HL-60 (cell line): ENCODE results near the gene TOX2.

ENCODE experiments used
- DNase-seq, 2 experiments: peaks; one replicate each; pipeline ENCODE4 v3.0.0-alpha.2; 2010 to 2020; ENCODE audit warnings: low read depth in 1 of 2, low spot score in 1 of 2
- H3K27ac ChIP-seq: fragments of 250-450 bp; sonication (Bioruptor Pico); replicated peaks from 2 replicates; pipeline ENCODE4 v1.5.1; 2020; ENCODE audit warnings: mild to moderate bottlenecking, moderate library complexity
- H3K27me3 ChIP-seq: fragments of 250-450 bp; sonication (Bioruptor Pico); 2 replicates; pipeline ENCODE4 v1.5.1; 2021; ENCODE audit warnings: mild to moderate bottlenecking, moderate library complexity; ENCODE audit not compliant: insufficient read depth, poor library complexity, severe bottlenecking
- H3K4me3 ChIP-seq: replicated peaks from 2 replicates; pipeline ENCODE4 v1.5.1; 2011; ENCODE audit warnings: mild to moderate bottlenecking, control low read depth, low read length; ENCODE audit not compliant: insufficient read depth
- CTCF ChIP-seq: IDR thresholded peaks from one replicate; pipeline ENCODE4 v1.5.1; 2011; ENCODE audit warnings: low read length, control low read depth, inconsistent platforms; ENCODE audit not compliant: insufficient read depth
- GABPA ChIP-seq: IDR thresholded peaks from 2 replicates; pipeline ENCODE4 v1.6.1; 2012; ENCODE audit warnings: low read depth
- POLR2AphosphoS5 ChIP-seq: IDR thresholded peaks from 2 replicates; pipeline ENCODE4 v1.6.1; 2012; ENCODE audit warnings: low read depth
- SPI1 ChIP-seq: IDR thresholded peaks from 2 replicates; pipeline ENCODE4 v1.6.1; 2012; ENCODE audit warnings: low read depth, mild to moderate bottlenecking, borderline replicate concordance
- TF ChIP-seq, protein P1 (sequence below): IDR thresholded peaks from 2 replicates; pipeline ENCODE4 v1.6.1; 2012; ENCODE audit warnings: low read depth; ENCODE audit not compliant: insufficient replicate concordance

Gene TOX2

DNA sequence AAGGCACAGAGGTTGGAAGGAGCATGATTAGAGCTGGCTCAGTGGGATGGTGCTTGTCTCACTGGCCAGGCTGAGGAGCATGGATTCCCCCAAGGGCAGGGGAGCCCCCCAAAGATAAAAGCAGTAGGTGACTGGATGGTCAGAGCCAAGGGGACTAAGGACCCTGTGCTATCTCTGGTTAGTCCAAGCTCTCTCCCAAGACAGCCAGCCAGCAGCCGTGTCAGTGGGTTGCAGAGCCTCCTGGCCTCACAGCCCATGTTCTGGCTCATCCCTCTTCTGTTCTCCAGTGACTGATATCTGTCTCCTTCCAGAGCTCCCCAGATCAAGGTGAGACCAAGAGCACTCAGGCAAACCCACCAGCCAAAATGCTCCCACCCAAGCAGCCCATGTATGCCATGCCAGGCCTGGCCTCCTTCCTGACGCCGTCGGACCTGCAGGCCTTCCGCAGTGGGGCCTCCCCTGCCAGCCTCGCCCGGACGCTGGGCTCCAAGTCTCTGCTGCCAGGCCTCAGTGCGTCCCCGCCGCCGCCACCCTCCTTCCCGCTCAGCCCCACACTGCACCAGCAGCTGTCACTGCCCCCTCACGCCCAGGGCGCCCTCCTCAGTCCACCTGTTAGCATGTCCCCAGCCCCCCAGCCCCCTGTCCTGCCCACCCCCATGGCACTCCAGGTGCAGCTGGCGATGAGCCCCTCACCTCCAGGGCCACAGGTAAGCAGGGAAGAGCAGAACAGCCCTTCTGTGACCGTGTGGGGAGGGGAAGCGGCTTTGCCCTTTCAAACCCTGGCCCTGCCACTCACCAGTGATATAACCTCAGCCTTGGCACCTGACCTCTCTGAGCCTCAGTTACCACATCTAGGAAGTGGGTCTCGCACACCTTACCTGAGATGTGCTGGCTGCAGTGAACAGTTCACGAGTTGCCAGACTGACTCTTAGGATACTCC is 151.0 kb downstream of the TOX2 start:
- no peaks in the 10 kb centered on the region for H3K27me3 ChIP-seq
- no peak for DNase-seq
- no peak overlapping the region for H3K4me3 ChIP-seq
- TF ChIP-seq, protein P1, sequence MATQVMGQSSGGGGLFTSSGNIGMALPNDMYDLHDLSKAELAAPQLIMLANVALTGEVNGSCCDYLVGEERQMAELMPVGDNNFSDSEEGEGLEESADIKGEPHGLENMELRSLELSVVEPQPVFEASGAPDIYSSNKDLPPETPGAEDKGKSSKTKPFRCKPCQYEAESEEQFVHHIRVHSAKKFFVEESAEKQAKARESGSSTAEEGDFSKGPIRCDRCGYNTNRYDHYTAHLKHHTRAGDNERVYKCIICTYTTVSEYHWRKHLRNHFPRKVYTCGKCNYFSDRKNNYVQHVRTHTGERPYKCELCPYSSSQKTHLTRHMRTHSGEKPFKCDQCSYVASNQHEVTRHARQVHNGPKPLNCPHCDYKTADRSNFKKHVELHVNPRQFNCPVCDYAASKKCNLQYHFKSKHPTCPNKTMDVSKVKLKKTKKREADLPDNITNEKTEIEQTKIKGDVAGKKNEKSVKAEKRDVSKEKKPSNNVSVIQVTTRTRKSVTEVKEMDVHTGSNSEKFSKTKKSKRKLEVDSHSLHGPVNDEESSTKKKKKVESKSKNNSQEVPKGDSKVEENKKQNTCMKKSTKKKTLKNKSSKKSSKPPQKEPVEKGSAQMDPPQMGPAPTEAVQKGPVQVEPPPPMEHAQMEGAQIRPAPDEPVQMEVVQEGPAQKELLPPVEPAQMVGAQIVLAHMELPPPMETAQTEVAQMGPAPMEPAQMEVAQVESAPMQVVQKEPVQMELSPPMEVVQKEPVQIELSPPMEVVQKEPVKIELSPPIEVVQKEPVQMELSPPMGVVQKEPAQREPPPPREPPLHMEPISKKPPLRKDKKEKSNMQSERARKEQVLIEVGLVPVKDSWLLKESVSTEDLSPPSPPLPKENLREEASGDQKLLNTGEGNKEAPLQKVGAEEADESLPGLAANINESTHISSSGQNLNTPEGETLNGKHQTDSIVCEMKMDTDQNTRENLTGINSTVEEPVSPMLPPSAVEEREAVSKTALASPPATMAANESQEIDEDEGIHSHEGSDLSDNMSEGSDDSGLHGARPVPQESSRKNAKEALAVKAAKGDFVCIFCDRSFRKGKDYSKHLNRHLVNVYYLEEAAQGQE, result no peak
- TF ChIP-seq GABPA (no peak), CTCF (no peak), SPI1 (no peak), POLR2AphosphoS5 (no peak)
- H3K27ac ChIP-seq, result no peak overlapping the region

DNA sequence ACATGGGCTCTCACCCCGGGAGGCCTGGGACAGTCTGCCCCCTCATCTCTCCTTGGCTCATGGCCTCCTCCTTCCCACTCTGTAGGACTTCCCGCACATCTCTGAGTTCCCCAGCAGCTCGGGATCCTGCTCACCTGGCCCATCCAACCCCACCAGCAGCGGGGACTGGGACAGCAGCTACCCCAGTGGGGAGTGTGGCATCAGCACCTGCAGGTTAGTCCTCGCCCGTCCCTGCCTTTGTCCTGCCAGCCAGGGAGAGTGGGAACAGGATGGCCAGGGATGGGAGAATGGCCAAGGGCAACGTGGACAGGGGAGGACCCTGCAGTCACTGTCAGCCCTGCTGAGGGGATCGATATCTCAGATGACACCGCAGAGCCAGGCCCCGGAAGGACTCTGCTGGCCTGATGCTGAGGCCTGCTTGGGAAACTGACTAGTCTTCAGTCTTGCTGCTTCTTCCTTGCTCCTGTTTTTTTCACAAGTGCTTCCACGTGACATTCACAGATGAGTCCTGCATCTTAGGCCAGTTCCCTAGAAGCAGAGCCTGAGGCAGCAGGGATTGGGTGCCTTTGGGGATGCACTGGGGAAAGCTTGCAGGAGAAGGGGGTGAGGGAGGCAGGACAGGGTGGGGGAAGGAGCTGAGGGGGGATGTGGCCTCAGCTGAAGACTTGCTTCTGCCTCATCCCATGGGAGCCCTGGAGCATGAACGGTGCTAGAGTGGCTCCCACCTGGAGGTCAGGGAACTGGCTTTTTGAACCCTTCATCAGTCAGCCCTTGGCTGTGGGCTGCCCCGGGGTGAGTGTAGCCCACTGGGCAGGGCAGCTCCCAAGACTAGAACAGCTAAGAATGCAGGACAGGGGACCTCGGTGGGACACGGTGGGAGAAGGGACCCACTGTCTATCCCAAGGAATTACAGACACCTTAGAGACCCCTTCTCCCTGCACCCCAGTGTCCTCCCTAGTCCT is 152.3 kb downstream of the TOX2 start:
- DNase-seq, result no peak
- no peaks in the 10 kb centered on the region for H3K27me3 ChIP-seq

More for the DNA sequence above, 152.3 kb downstream of the TOX2 start:
- TF ChIP-seq, protein P1, result no peak
- TF ChIP-seq POLR2AphosphoS5 (no peak), CTCF (no peak), GABPA (no peak), SPI1 (no peak)
- H3K27ac ChIP-seq, result no peak overlapping the region
- H3K4me3 ChIP-seq, result no peak overlapping the region
